Sciatic nerve (tissue), 2 donors: Measurements from ENCODE around the gene C1orf35. TPM values are rescaled to one million over a fixed set of nuclear protein-coding genes. Genes with fewer than 3 reads are reported as not detected.

ENCODE experiments used
- ATAC-seq: fragments of 200-7000 bp; cut with Tn5 transposase; one replicate; pipeline ENCODE4 v1.9.1; 2020; ENCODE audit warnings: mild to moderate bottlenecking, moderate library complexity
- DNase-seq: peaks from one replicate; pipeline ENCODE4 v3.0.0-alpha.2; 2020; ENCODE audit warnings: low spot score
- intact Hi-C: fragments of 100-400 bp; cut with DNase I; formaldehyde crosslinking; loops from one replicate; pipeline ENCODE4 v1.14.2; 2022
- total RNA-seq: library from RNA; stranded (reverse); fragmentation: NEBNext Ultra II Directional; extraction: Animal tissue kit (Norgen Biotek cat#: 25700); gene quantifications from one replicate; pipeline ENCODE4 v1.2.1, GENCODE V29; 2021
- donor health status: DM: no; HTN: no; CAD: no.
- donor health status: DM: no; HTN: no; CAD: no.

C1orf35 gene
- total RNA-seq, 1 donor from 2014 or later: 15.8 TPM

- DNase-seq (no peak), ATAC-seq (no peak)
- intact Hi-C loops: no loop called here
These were observed 40.5 kb upstream of the C1orf35 start for GRCh38 chr1:228143480-228144192.

DNA sequence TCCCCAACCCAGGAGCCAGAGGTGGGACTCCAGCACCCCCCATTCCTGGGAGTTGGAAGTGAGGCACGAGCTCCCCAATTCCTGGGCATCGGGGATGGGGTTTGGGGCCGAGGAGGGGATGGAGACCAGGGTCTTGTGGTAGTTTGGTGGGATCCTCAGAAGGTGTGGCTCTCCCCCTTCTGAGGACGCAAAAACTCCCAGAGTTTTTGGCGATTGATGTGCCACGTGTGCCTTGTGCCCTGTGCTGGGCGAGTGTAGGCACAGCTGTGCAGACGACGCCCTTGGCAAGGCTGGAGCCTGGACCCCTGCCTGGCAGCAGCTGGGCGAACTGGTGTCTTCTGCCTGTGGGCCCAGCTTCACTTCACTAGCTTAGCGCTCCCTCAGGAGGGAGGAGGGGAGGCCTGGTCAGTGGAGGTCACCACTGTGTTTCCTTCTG, 39.6 kb upstream of the C1orf35 start:
- no peak for ATAC-seq
- intact Hi-C loops: no loop called here

GRCh38 chr1:228142155-228142691, 39.1 kb upstream of the C1orf35 start:
- intact Hi-C loops: no loop called here
- DNase-seq (no peak), ATAC-seq (no peak)

More for the DNA sequence above, 39.6 kb upstream of the C1orf35 start:
- DNase-seq: peak; percentile 57

DNA sequence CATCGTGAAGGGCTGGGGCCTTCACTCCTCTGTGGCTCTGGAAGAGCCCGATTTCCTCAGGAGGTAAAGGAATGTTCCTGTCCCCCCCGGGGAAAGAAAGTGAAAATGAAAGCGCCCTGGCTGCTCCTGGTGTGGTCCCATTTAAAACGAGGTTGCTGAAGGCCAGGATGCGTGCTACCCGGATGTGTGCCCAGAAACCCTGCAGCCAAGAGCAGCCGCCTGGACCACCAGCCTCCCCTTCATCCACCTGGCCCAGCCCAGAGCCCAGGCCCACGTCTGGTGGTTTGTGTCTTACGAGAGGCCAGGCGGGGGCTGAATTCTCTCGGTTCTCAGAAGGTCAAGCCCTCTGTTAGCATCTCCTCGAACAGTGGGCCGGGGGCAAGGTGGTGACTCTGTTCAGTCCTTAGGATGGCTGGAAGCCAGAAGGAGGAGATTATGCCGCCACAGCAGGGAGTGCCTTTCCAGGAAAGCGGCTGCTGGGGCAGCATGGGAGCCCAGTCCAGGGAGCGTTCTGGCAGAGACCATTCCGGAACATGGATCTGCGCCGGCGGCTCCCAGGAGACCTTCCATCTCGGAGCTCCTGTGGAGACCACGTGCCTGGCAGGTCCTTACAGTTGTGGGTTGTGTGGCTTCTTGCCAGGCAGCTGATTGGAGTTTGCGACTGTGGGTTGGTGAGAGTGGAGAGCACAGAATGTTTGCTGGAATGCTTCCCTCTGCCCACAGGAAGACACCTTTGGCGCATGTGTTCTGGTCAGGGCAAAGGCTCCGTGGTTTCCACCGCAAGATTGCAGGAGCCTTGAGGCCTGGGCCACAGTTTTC, 38.3 kb upstream of the C1orf35 start:
- peak; percentile 30 for ATAC-seq
- peak; percentile 88 for DNase-seq
- intact Hi-C loops: no loop called here

- ATAC-seq: no peak
- no peak for DNase-seq
- intact Hi-C loops: no loop called here
These were observed 37.6 kb upstream of the C1orf35 start for GRCh38 chr1:228140724-228141225.

GRCh38 chr1:228139931-228140723, 37.0 kb upstream of the C1orf35 start, which contains the start of gene GUK1:
Gene GUK1, plus strand, starts transcription at chr1:228140279. Its CDS starts 24 bp downstream, at chr1:228140303.
- peak; percentile 100 for DNase-seq
- intact Hi-C loops: no loop called here
- peak; percentile 93 for ATAC-seq

- intact Hi-C loops: no loop called here
- ATAC-seq (no peak), DNase-seq (no peak)
These were observed 36.3 kb upstream of the C1orf35 start for GRCh38 chr1:228139406-228139930.

DNA sequence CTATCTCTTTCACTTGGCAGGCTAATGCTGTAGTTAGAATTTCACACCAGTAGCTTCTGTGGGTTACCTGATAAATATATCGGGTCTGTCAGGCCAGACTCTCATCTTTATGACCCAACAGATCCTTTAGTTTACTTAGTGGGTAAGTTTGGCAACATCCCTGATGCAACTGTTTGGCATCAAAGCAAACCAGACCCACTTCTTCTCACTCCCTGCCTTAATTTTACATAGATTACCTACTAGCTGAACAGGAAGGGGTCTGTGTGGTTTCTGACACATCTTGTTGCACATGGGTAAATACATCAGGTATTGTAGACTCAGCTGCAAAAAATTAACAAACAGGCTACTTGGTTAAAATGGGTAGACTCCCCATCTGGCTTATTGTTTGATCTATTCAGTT, 33.8 kb upstream of the C1orf35 start:
- DNase-seq: no peak
- no peak for ATAC-seq
- intact Hi-C loops: no loop called here

DNA sequence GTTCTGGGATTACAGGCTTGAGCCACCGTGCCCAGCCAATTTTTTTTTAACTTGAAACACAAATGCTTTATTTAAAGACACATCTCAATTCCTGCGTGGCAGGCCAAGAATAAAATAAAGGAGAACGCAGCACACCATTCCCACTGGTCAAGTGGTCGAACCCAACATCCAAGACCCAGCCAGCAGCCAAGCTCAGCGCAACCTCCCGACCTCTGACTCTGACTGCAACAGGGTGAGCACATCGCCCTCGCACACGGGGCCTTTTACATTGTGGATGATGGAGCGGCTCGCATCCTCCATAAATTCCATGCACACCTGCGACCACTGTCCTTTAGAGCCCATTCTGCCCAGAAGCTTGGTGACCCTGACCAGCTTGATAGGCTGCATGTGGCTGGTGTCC, 31.5 kb upstream of the C1orf35 start:
- no peak for DNase-seq
- no peak for ATAC-seq
- intact Hi-C loops: no loop called here

- no peak for ATAC-seq
- intact Hi-C loops: no loop called here
- DNase-seq: no peak
These were observed 28.6 kb upstream of the C1orf35 start for GRCh38 chr1:228131766-228132165.

DNA sequence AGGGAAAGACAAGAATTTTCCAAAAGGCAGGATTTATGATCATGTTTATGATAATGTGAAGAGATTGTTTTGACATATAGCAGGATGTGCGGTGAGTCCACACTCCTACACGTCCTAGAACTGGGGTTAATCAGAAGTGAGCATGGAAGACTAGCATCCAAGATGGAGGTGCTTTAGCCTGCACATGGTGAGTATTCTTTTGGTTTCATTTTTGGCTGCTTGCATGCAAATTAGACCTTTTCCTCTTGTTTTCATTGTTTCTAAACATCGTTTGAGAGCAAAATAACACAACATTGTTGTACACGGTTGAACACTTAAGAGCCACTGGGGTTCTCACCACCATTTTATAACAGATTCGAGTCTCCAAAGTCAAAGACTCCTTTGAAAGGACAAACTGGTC, 22.1 kb upstream of the C1orf35 start:
- intact Hi-C loops: loop anchor here (10.0 kb wide), 1 partner anchor 750 kb away; no protein-coding TSS in a partner anchor
- DNase-seq (no peak), ATAC-seq (no peak)

- no peak for DNase-seq
- intact Hi-C loops: loop anchor here (10.0 kb wide), 1 partner anchor 751 kb away; no protein-coding TSS in a partner anchor
- ATAC-seq: no peak
These were observed 20.4 kb upstream of the C1orf35 start for GRCh38 chr1:228123505-228123904.

GRCh38 chr1:228122921-228123441, 19.9 kb upstream of the C1orf35 start:
- DNase-seq: no peak
- no peak for ATAC-seq
- intact Hi-C loops: loop anchor here (10.0 kb wide), 1 partner anchor 752 kb away; no protein-coding TSS in a partner anchor

DNA sequence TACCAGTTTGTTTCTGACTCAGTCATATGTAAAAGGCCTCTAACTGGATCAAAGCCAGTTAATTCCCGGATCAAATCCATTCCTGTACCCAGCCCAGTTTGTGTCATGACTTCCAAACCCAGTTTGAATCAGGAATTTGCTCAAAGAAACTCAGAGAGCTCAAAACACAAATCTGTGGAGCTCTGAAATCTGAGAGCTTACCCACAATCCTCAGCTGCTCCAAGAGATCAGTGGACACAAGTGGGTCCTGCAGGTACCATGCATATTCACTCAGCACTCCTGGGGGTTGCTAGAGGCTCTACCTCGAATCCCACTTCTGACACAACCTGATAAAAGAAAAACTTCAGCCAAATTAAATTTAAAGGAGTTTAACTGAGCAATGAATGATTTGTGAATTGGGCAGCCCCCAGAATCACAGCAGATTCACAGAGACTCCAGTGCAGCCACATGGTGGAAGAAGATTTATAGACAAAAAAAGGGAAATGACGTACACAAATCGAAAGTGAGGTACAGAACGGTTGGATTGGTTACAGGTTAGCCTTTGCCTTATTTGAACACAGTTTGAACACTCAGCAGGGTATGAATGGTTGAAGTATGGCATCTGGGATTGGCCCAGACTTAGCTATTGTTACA, 17.8 kb upstream of the C1orf35 start:
- intact Hi-C loops: loop anchor here (10.0 kb wide), 1 partner anchor 754 kb away; no protein-coding TSS in a partner anchor
- no peak for ATAC-seq
- no peak for DNase-seq

- no peak for ATAC-seq
- intact Hi-C loops: loop anchor here (10.0 kb wide), 1 partner anchor 754 kb away; no protein-coding TSS in a partner anchor
These were observed 17.2 kb upstream of the C1orf35 start for GRCh38 chr1:228120351-228120750.

DNA sequence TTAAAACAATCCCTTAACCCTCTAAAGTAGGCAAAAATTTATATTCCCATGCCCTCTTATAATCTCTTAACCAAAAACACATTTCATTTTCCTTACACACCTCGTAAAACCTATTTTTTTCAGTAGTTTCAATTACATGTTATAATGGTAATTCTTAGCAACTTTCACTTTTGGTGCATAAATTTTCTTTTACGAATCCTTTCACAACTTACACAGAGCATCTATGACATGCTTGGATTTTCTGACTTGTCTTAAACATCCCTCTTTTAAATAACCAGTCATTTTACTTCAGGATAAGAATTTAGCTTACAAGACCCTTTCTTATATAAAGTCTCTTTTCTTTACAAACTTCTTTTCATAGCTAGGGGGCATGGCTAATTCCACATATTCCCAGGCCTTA, 14.9 kb upstream of the C1orf35 start:
- DNase-seq: no peak
- intact Hi-C loops: no loop called here
- ATAC-seq: no peak

More at GRCh38 chr1:228120351-228120750, 17.2 kb upstream of the C1orf35 start:
- no peak for DNase-seq

DNA sequence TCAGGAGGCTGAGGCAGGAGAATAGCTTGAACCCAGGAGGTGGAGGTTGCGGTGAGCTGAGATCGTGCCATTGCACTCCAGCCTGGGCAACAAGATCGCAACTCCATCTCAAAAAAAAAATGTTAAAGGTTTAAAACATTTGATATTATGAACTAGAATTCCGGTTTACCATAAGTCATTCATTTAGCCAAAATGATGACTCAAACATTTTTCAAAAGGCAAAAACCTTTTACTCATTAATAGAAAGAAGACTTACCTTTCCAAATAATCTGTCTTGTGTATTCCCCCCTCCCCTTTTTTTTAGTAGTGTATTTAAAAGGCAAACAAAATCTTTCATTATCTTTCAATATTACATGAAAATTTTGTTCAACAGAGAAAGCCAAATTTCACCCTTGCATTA, 14.2 kb upstream of the C1orf35 start:
- intact Hi-C loops: no loop called here
- no peak for ATAC-seq
- DNase-seq: no peak

- DNase-seq (no peak), ATAC-seq (no peak)
- intact Hi-C loops: no loop called here
These were observed 11.7 kb upstream of the C1orf35 start for GRCh38 chr1:228114827-228115226.
